HFF-Myc (cell line): ENCODE data around the gene ST3GAL3.

Experiments
- DNase-seq: peaks from one replicate; pipeline ENCODE4 v3.0.0-alpha.2; 2011; ENCODE audit warnings: low read depth; ENCODE audit errors: extremely low read depth
- H3K4me3 ChIP-seq: replicated peaks from 2 replicates; pipeline ENCODE4 v1.5.1; 2011; ENCODE audit warnings: low read depth, mild to moderate bottlenecking, control low read depth, low read length
- TF ChIP-seq, protein P1 (sequence below): IDR thresholded peaks from 2 replicates; pipeline ENCODE4 v1.5.1; 2012; ENCODE audit warnings: mild to moderate bottlenecking, low read depth, low read length, control low read depth; ENCODE audit errors: missing control alignments

The ST3GAL3 gene

DNA sequence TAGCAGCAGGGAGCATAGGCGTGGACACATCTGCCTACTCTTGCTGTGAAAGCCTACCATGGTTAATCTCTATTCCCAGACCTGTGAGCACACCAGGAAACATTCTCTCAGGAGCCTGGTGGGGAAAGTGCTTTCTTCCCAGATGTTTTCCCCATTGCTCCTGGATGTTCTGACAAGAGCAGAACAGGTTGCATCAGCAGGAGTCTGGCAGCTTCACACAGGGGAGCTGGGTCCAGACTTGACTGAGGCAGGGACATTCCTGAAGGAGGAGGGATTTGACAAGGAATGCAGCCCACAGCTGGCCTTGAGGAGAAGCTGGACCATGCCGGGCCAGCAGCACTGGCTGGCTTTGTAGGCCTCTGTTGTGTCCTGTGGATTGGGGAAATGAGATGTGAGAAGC, 205.3 kb downstream of the ST3GAL3 start:
- H3K4me3 ChIP-seq, result no peak overlapping the region
- TF ChIP-seq, protein P1, sequence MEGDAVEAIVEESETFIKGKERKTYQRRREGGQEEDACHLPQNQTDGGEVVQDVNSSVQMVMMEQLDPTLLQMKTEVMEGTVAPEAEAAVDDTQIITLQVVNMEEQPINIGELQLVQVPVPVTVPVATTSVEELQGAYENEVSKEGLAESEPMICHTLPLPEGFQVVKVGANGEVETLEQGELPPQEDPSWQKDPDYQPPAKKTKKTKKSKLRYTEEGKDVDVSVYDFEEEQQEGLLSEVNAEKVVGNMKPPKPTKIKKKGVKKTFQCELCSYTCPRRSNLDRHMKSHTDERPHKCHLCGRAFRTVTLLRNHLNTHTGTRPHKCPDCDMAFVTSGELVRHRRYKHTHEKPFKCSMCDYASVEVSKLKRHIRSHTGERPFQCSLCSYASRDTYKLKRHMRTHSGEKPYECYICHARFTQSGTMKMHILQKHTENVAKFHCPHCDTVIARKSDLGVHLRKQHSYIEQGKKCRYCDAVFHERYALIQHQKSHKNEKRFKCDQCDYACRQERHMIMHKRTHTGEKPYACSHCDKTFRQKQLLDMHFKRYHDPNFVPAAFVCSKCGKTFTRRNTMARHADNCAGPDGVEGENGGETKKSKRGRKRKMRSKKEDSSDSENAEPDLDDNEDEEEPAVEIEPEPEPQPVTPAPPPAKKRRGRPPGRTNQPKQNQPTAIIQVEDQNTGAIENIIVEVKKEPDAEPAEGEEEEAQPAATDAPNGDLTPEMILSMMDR, result no peak
- no peak for DNase-seq

DNA sequence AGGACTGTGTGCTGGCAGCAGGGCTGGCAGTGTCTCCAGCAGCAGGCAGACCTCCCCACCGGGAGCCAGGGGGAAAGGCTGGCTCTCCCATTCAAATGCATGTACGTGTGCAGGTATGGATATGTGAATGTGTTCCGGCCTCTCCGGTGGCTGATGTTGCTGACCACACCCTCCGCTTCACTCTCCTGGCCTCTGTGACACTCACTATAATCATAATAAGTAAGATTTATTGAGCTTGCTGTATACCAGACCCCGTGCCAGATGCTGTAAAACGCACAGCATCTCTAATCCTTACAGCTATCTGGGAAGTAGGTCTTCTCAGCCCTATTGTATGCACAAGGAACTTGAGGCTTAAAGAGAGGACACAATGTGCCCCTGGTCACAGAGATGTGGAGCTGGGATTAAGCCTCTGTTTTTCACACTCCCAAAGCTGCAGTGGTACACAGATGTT, 205.7 kb downstream of the ST3GAL3 start:
- TF ChIP-seq, protein P1, result no peak
- no peak for DNase-seq
- no peak overlapping the region for H3K4me3 ChIP-seq

DNA sequence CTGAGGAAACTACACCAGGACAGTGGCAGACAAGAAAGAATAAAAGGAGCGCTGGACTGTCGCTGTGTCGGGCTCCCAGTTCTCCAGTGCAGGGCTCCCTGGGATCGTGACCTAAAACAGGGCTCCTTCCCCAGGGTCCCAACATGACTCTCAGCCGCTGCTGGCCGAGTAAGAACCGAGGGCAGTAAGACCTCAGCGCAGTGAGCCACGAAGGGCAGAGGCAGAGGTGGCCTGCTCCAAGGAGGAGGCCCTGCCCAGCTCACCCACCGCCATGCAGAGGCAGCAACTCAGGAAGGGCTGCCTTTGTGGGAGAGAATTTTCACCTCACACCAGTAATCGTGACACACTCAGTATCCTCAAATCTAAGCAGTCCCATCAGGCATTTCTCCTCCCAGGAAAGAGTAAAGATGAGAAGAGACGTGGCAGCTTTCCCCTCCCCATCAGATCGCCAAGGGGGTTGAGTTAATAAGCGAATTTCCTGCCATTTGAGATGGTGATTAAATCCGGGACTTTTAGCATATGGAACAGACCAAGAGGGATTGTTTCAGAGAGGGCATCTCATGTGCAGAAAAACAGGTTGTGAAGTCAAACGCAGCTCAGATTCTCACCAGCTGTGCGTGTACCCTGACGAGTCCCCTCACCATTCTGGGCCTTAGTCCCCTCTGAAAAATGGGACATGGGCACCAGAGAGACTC, 206.5 kb downstream of the ST3GAL3 start:
- no peak for DNase-seq
- TF ChIP-seq, protein P1, result no peak
- no peak overlapping the region for H3K4me3 ChIP-seq

DNA sequence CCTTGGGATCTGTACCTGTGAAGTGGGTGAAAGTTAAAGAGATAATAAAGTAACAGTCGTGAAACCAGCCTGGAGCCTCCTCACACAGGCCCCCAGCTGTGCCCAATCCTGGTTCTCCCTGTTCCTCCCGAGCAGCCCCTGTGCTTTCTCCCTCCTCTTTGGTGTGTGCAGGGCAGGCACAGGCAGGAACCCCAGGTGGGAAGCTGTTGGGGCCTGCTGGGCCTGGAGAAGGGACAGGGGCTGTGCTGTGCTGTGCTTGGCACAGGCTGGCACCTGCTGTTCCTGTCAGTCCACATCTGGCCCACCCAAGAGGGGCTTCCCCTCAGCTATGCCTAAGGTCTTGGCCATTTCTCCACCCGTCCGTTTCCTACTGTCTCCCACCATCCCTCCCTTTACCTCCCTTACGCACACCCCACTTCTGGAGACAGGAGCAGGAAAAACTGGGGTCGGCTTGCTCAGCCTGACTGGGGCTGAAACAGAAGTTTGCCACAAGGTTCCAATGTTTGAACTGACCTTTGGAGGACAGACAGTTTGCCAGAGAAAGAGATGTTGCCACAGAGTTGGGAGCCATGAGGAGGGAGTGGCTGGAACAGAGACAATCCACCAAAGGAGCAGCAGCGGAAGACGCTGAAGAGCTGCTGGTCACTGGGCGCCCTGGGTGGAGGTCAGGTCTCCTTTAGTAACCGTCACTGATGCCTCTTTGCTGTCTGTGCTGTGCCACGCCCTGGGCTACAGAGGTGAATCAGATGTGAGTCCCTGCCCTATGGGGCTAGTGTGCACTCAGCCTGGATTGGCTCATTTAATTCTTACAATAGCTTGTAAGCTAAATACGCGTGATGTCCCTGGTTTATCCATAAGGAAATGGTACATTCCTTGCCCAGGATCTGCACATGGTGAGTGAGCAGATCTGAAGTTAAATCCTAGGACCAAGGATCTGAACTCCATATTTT, 207.5 kb downstream of the ST3GAL3 start:
- TF ChIP-seq, protein P1, result no peak
- DNase-seq, result no peak

DNA sequence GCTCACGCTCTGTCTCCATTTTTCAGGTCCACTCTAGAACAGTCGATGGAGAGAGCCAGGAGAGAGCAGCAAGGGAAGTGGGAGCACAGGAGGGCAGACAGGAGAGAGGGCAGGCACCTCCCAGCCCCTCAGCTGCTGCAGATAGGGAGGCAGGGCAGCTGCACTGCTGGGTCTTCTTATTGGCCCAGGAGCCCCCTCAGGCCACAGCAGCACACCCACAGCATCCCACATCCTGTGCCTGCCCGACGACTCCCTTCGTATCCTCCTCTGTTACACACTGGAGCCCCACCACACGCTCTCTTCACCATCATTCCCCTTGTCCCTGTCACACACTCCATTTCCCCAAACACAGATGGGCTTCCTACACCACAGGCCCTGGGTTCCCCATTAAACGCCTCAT, 212.6 kb downstream of the ST3GAL3 start:
- TF ChIP-seq, protein P1, result no peak
- DNase-seq, result no peak
- no peak overlapping the region for H3K4me3 ChIP-seq

More for the DNA sequence above, 207.5 kb downstream of the ST3GAL3 start:
- H3K4me3 ChIP-seq, result no peak overlapping the region

DNA sequence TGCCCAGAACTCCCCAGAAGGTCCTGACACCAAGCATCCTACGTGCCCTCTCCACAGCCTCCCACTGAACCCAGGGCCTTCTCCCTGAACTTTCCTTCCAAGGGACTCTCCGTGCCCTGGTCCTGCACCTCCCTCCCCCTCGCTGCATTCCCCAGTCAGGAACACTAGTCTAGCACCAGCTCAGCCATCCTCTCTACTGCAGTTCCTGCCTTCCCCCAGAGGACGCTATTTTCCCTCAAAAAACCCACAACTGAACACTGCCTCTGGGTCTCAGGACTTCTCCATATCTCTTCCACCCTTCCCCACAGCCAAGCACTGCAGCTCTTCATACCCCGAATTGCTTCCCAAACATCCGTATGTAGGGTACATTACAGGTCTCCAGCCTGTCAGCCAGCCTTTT, 213.7 kb downstream of the ST3GAL3 start:
- H3K4me3 ChIP-seq, result no peak overlapping the region
- TF ChIP-seq, protein P1, result no peak
- DNase-seq, result no peak
